ENCODE results near the gene NOMO2.
"Not testable (repeated sequence)": the region's sequence is repeated elsewhere in the genome, so short reads cannot be mapped to it uniquely, and the experiment has no call there.

DNA sequence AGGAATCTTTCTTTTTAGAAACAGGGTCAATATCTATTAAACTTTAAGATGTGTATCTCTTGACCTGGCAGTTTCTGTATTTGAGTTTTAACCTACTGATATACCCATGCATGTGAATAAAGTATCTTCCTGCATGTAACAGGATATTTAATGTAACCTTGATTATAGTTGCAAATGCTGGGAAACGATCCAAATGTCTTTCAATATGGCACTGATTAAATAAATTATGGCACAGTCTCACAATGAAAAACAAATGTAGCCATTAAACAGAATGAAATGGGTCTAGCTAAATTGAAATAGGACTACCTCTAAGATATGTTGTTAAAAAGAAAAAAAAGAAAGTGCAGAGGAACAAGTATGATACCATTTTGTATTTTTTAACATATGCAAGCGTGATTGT, 35.8 kb upstream of the NOMO2 start:
- TF ChIP-seq, protein P1, sequence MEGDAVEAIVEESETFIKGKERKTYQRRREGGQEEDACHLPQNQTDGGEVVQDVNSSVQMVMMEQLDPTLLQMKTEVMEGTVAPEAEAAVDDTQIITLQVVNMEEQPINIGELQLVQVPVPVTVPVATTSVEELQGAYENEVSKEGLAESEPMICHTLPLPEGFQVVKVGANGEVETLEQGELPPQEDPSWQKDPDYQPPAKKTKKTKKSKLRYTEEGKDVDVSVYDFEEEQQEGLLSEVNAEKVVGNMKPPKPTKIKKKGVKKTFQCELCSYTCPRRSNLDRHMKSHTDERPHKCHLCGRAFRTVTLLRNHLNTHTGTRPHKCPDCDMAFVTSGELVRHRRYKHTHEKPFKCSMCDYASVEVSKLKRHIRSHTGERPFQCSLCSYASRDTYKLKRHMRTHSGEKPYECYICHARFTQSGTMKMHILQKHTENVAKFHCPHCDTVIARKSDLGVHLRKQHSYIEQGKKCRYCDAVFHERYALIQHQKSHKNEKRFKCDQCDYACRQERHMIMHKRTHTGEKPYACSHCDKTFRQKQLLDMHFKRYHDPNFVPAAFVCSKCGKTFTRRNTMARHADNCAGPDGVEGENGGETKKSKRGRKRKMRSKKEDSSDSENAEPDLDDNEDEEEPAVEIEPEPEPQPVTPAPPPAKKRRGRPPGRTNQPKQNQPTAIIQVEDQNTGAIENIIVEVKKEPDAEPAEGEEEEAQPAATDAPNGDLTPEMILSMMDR (IDR thresholded peaks at IDR 0.05 in 2 of 3, conservative IDR thresholded peaks at IDR 0.05 in 1 of 3; ENCODE audit: control insufficient read depth in 2 of 3, extremely low read depth in 1 of 3, insufficient read depth in 1 of 3, low read depth in 3 of 3, low read length in 3 of 3): not testable (repeated sequence)
- not testable (repeated sequence) for TF ChIP-seq GABPA (IDR thresholded peaks at IDR 0.05; ENCODE audit: low read depth)
- TF ChIP-seq, protein P2, sequence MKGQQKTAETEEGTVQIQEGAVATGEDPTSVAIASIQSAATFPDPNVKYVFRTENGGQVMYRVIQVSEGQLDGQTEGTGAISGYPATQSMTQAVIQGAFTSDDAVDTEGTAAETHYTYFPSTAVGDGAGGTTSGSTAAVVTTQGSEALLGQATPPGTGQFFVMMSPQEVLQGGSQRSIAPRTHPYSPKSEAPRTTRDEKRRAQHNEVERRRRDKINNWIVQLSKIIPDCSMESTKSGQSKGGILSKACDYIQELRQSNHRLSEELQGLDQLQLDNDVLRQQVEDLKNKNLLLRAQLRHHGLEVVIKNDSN (IDR thresholded peaks at IDR 0.05; ENCODE audit: borderline replicate concordance, extremely low read length, insufficient read depth, low read depth, low read length): not testable (repeated sequence)

Measured in GM12878 (cell line).